Panc1 (cell line): Measurements from ENCODE around the gene CDK6.

ENCODE experiments used
- CTCF ChIP-seq: fragments of 450-650 bp; IDR thresholded peaks from 2 replicates; pipeline ENCODE4 v1.5.1; 2017; ENCODE audit warnings: mild to moderate bottlenecking
- POLR2AphosphoS5 ChIP-seq: IDR thresholded peaks from 2 replicates; pipeline ENCODE4 v1.6.1; 2012; ENCODE audit warnings: mild to moderate bottlenecking, low read depth, low read length, moderate library complexity
- REST ChIP-seq, 2 experiments: IDR thresholded peaks; 2 replicates each; pipeline ENCODE4 v1.6.1; 2011 to 2012; ENCODE audit warnings: low read depth in 2 of 2, control low read depth in 1 of 2, low read length in 1 of 2, mild to moderate bottlenecking in 1 of 2, moderate library complexity in 1 of 2; ENCODE audit not compliant: insufficient read depth in 1 of 2
- SIN3A ChIP-seq: IDR thresholded peaks from 2 replicates; pipeline ENCODE4 v1.6.1; 2012; ENCODE audit warnings: low read depth, mild to moderate bottlenecking, low read length, moderate library complexity, borderline replicate concordance; ENCODE audit not compliant: insufficient read depth
- TCF7L2 ChIP-seq: IDR thresholded peaks from 2 replicates; pipeline ENCODE4 v1.6.1; 2011; ENCODE audit warnings: mild to moderate bottlenecking, low read depth, low read length, inconsistent platforms

GRCh38 chr7:92874567-92874966 is 38.2 kb upstream of the CDK6 start:
- TF ChIP-seq POLR2AphosphoS5 (no peak), CTCF (no peak), SIN3A (no peak), REST (IDR thresholded peaks at IDR 0.05; ENCODE audit: insufficient read depth in 1 of 2, low read depth in 2 of 2, low read length in 1 of 2) (no peak), TCF7L2 (no peak)
